K562 (cell line): ENCODE results near the gene MLST8. TPM values are rescaled to one million over a fixed set of nuclear protein-coding genes. Genes with fewer than 3 reads are reported as not detected.

Experiments
- ATAC-seq: fragments of 200-7000 bp; cut with Tn5 transposase; 3 replicates; pipeline ENCODE4 v1.9.1; 2020; ENCODE audit warnings: moderate library complexity
- BruUV-seq: library from RNA; stranded (reverse); fragments of 400-500 nt; replicated peaks from 2 replicates; lab custom pipeline; 2021; lab: Mats Ljungman, UMichigan
- CTCF ChIA-PET: fragments of 300-600 bp; formaldehyde crosslinking; extraction: SDS; loops from one replicate; lab custom pipeline; 2021; ENCODE audit warnings: low intra/inter-chr PET ratio; lab: Yijun Ruan, JAX
- POLR2A ChIA-PET: fragments of 300-600, 350-650 bp; sonication (Branson Sonifier 250); formaldehyde crosslinking; extraction: SDS; loops from one replicate; lab custom pipeline; 2021; ENCODE audit warnings: antibody characterized with exemption, inconsistent platforms; lab: Yijun Ruan, JAX
- DNase-seq, 4 experiments: peaks; one replicate each; pipeline versions ENCODE4 v3.0.0 to v3.0.0-alpha.2; 2011 to 2018; ENCODE audit warnings: low spot score in 3 of 4, mixed read lengths in 3 of 4; ENCODE audit errors: extremely low read depth in 1 of 4
- FAIRE-seq: peaks from 2 replicates; lab custom pipeline; 2011; peaks lifted over from hg19 to GRCh38; lab: Jason Lieb, UNC
- H2AFZ ChIP-seq: 2 replicates; pipeline ENCODE4 v1.6.0; 2011; ENCODE audit warnings: low read depth, low read length, control low read depth, inconsistent platforms
- H3K27ac ChIP-seq: fragments of 200-600 bp; 3 replicates; pipeline ENCODE4 v1.8.0; 2011; ENCODE audit warnings: low read depth, mild to moderate bottlenecking, control low read depth, inconsistent platforms, low read length, moderate library complexity, mixed read lengths; ENCODE audit errors: extremely low read depth
- H3K27me3 ChIP-seq, 2 experiments: fragments of 300-600 bp in 1 of 2; 2 replicates in 1 of 2; 3 replicates in 1 of 2; pipeline versions ENCODE4 v1.6.0 to v1.8.0; 2011; ENCODE audit warnings: inconsistent platforms in 2 of 2, low read length in 2 of 2, mild to moderate bottlenecking in 1 of 2, mixed read lengths in 1 of 2, moderate library complexity in 1 of 2; ENCODE audit not compliant: control insufficient read depth in 2 of 2, insufficient read depth in 2 of 2
- H3K36me3 ChIP-seq: fragments of 300-600 bp; 3 replicates; pipeline ENCODE4 v1.8.0; 2011; ENCODE audit warnings: mild to moderate bottlenecking, low read length, inconsistent platforms; ENCODE audit not compliant: control insufficient read depth, insufficient read depth
- H3K4me1 ChIP-seq, 2 experiments: fragments of 200-600 bp in 1 of 2; replicated peaks in 1 of 2; 2 replicates in 1 of 2; 3 replicates in 1 of 2; pipeline versions ENCODE4 v1.5.1 to v1.8.0; 2011; ENCODE audit warnings: inconsistent platforms in 2 of 2, low read length in 2 of 2, mild to moderate bottlenecking in 1 of 2, mixed read lengths in 1 of 2, moderate library complexity in 1 of 2; ENCODE audit not compliant: control insufficient read depth in 2 of 2, insufficient read depth in 2 of 2
- H3K4me2 ChIP-seq: 2 replicates; pipeline ENCODE4 v1.6.1; 2011; ENCODE audit warnings: low read length, control low read depth, inconsistent platforms, mixed read lengths; ENCODE audit not compliant: insufficient read depth
- H3K4me3 ChIP-seq: fragments of 200-600 bp; sonication (generic), shearing (Covaris generic); 2 replicates; pipeline ENCODE4 v1.5.1; 2016; ENCODE audit warnings: control low read depth, inconsistent platforms
- H3K79me2 ChIP-seq: fragments of 200-600 bp; 3 replicates; pipeline ENCODE4 v1.8.0; 2011; ENCODE audit warnings: low read length, inconsistent platforms; ENCODE audit not compliant: control insufficient read depth, insufficient read depth
- H3K9ac ChIP-seq, 2 experiments: 2 replicates each; pipeline versions ENCODE4 v1.6.0 to v1.6.1; 2011; ENCODE audit warnings: low read depth in 2 of 2, low read length in 2 of 2, control low read depth in 1 of 2, inconsistent platforms in 1 of 2, mild to moderate bottlenecking in 1 of 2, mixed read lengths in 1 of 2; ENCODE audit not compliant: insufficient read depth in 1 of 2
- H3K9me1 ChIP-seq: one replicate; pipeline ENCODE4 v1.6.0; 2011; ENCODE audit warnings: inconsistent platforms, mild to moderate bottlenecking, low read length, moderate library complexity; ENCODE audit not compliant: control insufficient read depth, insufficient read depth
- H3K9me3 ChIP-seq: replicated peaks from 2 replicates; pipeline ENCODE4 v1.5.1; 2011; ENCODE audit warnings: low read depth, low read length, inconsistent platforms; ENCODE audit not compliant: control insufficient read depth, insufficient read depth
- H4K20me1 ChIP-seq: replicated peaks from 2 replicates; pipeline ENCODE4 v1.6.1; 2011; ENCODE audit warnings: low read length, inconsistent platforms, mixed read lengths; ENCODE audit not compliant: control insufficient read depth, insufficient read depth
- CSDE1 ChIP-seq, 2 experiments: fragments of 450-650 bp; IDR thresholded peaks; 2 replicates each; pipeline ENCODE4 v1.6.1; 2016; ENCODE audit warnings: mild to moderate bottlenecking in 1 of 2
- FOXA1 ChIP-seq: fragments of 450-650 bp; IDR thresholded peaks from 2 replicates; pipeline ENCODE4 v1.6.1; 2016; ENCODE audit warnings: mild to moderate bottlenecking, borderline replicate concordance
- MEF2D ChIP-seq: conservative IDR thresholded peaks from 2 replicates; pipeline ENCODE4 v1.6.1; 2016; ENCODE audit warnings: low read depth, missing genetic modification characterization, missing compliant biosample characterization
- NCOR1 ChIP-seq: fragments of 450-650 bp; IDR thresholded peaks from 2 replicates; pipeline ENCODE4 v1.6.1; 2016; ENCODE audit warnings: mild to moderate bottlenecking, moderate library complexity
- SMARCB1 ChIP-seq: IDR thresholded peaks from 2 replicates; pipeline ENCODE4 v1.6.1; 2011; ENCODE audit warnings: improper control_type of control experiment, low read depth; ENCODE audit not compliant: insufficient read length
- U2AF1 ChIP-seq: fragments of 200-400 bp; formaldehyde crosslinking; optimal IDR thresholded peaks from 2 replicates; pipeline ENCODE3; 2017; ENCODE audit warnings: mild to moderate bottlenecking, low read depth, low read length, moderate library complexity
- ZBTB7A ChIP-seq: IDR thresholded peaks from 2 replicates; pipeline ENCODE4 v1.6.1; 2011; ENCODE audit warnings: low read depth, mild to moderate bottlenecking, low read length, moderate library complexity, borderline replicate concordance; ENCODE audit not compliant: control insufficient read depth
- ZNF239 ChIP-seq: fragments of 250-450 bp; sonication (Bioruptor Pico); IDR thresholded peaks from 2 replicates; pipeline ENCODE4 v1.4.0; 2020; ENCODE audit warnings: mild to moderate bottlenecking
- ZNF431 ChIP-seq: sonication (generic); formaldehyde crosslinking; IDR thresholded peaks from 2 replicates; pipeline ENCODE4 v1.8.0; 2022; ENCODE audit warnings: mild to moderate bottlenecking, missing genetic modification reagents
- ZNF445 ChIP-seq: fragments of 250-450 bp; sonication (Bioruptor Pico); IDR thresholded peaks from 2 replicates; pipeline ENCODE4 v1.4.0; 2020; ENCODE audit warnings: low read depth, mild to moderate bottlenecking, moderate library complexity
- WGBS: fragments of 100-300 bp; shearing (Covaris generic); methylation state at CpG from one replicate; pipeline ENCODE4 v1.1.6; 2016; ENCODE audit warnings: low coverage, mixed read lengths; ENCODE audit not compliant: insufficient coverage; ENCODE audit errors: missing lambda C conversion rate; 5-methylcytosine and 5-hydroxymethylcytosine counted together
- in situ Hi-C: fragments of 300-500 bp; cut with MboI; formaldehyde crosslinking; loops from 4 replicates; pipeline ENCODE4 v1.15.0; 2018; ENCODE audit warnings: inconsistent platforms, mixed read lengths
- intact Hi-C: fragments of 100-400 bp; cut with micrococcal nuclease; formaldehyde crosslinking; loops from 2 replicates; pipeline ENCODE4 v1.14.2; 2022
- polyA plus RNA-seq, 8 experiments: library from polyadenylated mRNA; depleted of rRNA in 4 of 8; stranded (reverse) in 5 of 8; unstranded in 3 of 8; fragments of >200 nt; fragmentation: Nextera tagmentation in 2 of 8; fragmentation: Illumina TruSeq in 1 of 8; extraction: Ambion mirVana in 2 of 8; extraction: Trizol in 1 of 8; gene quantifications; 2 replicates each; pipeline versions ENCODE4 v1.2.1 to v1.2.3, GENCODE V29; 2011 to 2014; ENCODE audit warnings: inconsistent platforms in 1 of 8, missing spikeins in 1 of 8
- total RNA-seq, 7 experiments: library from RNA; depleted of rRNA in 6 of 7; stranded (reverse); fragments of >200 nt in 6 of 7; fragmentation: Illumina TruSeq in 2 of 7; extraction: Trizol in 2 of 7; gene quantifications; 2 replicates each; pipeline versions ENCODE4 v1.2.1 to v1.2.3, GENCODE V29; 2011 to 2021; ENCODE audit warnings: low replicate concordance in 1 of 7
- TF ChIP-seq, protein P1 (sequence below): sonication (generic); formaldehyde crosslinking; IDR thresholded peaks from 2 replicates; pipeline ENCODE4 v1.8.0; 2023; ENCODE audit warnings: missing genetic modification reagents, mild to moderate bottlenecking, borderline replicate concordance
- TF ChIP-seq, protein P2 (sequence below): fragments of 250-450 bp; sonication (Bioruptor Pico); IDR thresholded peaks from 2 replicates; pipeline ENCODE4 v1.4.0; 2020

The MLST8 gene
- total and polyA plus RNA-seq, 9 of the 15 experiments (the other 6 are each of a cell fraction or from before 2014, with no cell fraction given), result 1.5 to 116 (median 43.3) TPM

DNA sequence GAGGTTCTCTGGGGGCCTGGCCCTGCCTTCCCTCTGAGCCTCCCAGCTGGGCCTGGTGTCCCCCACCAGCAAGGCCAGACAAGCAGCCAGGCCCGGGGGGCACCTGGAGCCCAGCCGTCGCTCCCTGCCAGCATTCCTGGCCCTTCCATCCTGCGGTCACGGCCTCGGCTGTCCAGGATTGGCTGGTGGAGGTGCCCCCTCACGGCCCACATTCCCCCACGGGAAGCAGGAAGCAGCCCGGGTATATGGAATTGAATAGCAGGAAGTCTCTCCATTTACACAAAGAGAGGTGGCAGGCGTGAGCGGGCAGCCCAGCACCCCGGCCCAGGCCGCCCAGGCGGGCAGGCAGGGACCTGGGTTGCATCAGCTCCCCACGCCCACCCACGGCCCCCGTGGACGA is 35.2 kb upstream of the MLST8 start:
- no peaks in the 10 kb centered on the region for H3K27me3 ChIP-seq
- intact Hi-C loops, result no loop called here
- DNase-seq, result no peak
- H3K36me3 ChIP-seq, result peaks cover 80% of the 10 kb centered on the region
- in situ Hi-C loops, result no loop called here
- ChIA-PET POLR2A (interaction anchor here (0.7 to 4.8 kb wide), 2 partner anchors 15 to 26 kb away, joined by 3 to 46 read pairs; partner anchors contain the start of gene TRAF7), CTCF (no interaction called here)
- BruUV-seq, result no TSS peak
- H3K4me1 ChIP-seq, result peaks cover 0 to 44% of the 10 kb centered on the region in 2 experiments; a peak in 2 of 5 replicates
- H2AFZ ChIP-seq, result no peak overlapping the region
- H4K20me1 ChIP-seq, result no peaks in the 10 kb centered on the region
- WGBS, result 95% methylated on average over 8 of the region's 18 CpGs
- no peak overlapping the region for H3K4me2 ChIP-seq
- H3K9me1 ChIP-seq, result no peaks in the 10 kb centered on the region
- H3K4me3 ChIP-seq, result no peak overlapping the region
- peaks cover 9% of the 10 kb centered on the region; the same call in 2 of the 3 replicates for H3K79me2 ChIP-seq
- H3K27ac ChIP-seq, result no peak overlapping the region
- FAIRE-seq, result no peak
- ATAC-seq, result no peak
- peak overlapping the region in 1 of 2 experiments; percentile 64; a peak in 1 of 4 replicates for H3K9ac ChIP-seq
- H3K9me3 ChIP-seq, result no peaks in the 10 kb centered on the region
- TF ChIP-seq, protein P1, sequence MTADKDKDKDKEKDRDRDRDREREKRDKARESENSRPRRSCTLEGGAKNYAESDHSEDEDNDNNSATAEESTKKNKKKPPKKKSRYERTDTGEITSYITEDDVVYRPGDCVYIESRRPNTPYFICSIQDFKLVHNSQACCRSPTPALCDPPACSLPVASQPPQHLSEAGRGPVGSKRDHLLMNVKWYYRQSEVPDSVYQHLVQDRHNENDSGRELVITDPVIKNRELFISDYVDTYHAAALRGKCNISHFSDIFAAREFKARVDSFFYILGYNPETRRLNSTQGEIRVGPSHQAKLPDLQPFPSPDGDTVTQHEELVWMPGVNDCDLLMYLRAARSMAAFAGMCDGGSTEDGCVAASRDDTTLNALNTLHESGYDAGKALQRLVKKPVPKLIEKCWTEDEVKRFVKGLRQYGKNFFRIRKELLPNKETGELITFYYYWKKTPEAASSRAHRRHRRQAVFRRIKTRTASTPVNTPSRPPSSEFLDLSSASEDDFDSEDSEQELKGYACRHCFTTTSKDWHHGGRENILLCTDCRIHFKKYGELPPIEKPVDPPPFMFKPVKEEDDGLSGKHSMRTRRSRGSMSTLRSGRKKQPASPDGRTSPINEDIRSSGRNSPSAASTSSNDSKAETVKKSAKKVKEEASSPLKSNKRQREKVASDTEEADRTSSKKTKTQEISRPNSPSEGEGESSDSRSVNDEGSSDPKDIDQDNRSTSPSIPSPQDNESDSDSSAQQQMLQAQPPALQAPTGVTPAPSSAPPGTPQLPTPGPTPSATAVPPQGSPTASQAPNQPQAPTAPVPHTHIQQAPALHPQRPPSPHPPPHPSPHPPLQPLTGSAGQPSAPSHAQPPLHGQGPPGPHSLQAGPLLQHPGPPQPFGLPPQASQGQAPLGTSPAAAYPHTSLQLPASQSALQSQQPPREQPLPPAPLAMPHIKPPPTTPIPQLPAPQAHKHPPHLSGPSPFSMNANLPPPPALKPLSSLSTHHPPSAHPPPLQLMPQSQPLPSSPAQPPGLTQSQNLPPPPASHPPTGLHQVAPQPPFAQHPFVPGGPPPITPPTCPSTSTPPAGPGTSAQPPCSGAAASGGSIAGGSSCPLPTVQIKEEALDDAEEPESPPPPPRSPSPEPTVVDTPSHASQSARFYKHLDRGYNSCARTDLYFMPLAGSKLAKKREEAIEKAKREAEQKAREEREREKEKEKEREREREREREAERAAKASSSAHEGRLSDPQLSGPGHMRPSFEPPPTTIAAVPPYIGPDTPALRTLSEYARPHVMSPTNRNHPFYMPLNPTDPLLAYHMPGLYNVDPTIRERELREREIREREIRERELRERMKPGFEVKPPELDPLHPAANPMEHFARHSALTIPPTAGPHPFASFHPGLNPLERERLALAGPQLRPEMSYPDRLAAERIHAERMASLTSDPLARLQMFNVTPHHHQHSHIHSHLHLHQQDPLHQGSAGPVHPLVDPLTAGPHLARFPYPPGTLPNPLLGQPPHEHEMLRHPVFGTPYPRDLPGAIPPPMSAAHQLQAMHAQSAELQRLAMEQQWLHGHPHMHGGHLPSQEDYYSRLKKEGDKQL (CRISPR knock-in tag), result no peak
- no peak for TF ChIP-seq SMARCB1
- TF ChIP-seq U2AF1, result no peak
- TF ChIP-seq ZNF431 (CRISPR knock-in tag), result no peak
- TF ChIP-seq ZBTB7A, result no peak
- TF ChIP-seq ZNF445 (CRISPR knock-in tag), result no peak
- TF ChIP-seq FOXA1, result no peak
- TF ChIP-seq CSDE1 (IDR thresholded peaks at IDR 0.05), result no peak
- TF ChIP-seq NCOR1, result no peak
- TF ChIP-seq ZNF239, result no peak
- TF ChIP-seq, protein P2, sequence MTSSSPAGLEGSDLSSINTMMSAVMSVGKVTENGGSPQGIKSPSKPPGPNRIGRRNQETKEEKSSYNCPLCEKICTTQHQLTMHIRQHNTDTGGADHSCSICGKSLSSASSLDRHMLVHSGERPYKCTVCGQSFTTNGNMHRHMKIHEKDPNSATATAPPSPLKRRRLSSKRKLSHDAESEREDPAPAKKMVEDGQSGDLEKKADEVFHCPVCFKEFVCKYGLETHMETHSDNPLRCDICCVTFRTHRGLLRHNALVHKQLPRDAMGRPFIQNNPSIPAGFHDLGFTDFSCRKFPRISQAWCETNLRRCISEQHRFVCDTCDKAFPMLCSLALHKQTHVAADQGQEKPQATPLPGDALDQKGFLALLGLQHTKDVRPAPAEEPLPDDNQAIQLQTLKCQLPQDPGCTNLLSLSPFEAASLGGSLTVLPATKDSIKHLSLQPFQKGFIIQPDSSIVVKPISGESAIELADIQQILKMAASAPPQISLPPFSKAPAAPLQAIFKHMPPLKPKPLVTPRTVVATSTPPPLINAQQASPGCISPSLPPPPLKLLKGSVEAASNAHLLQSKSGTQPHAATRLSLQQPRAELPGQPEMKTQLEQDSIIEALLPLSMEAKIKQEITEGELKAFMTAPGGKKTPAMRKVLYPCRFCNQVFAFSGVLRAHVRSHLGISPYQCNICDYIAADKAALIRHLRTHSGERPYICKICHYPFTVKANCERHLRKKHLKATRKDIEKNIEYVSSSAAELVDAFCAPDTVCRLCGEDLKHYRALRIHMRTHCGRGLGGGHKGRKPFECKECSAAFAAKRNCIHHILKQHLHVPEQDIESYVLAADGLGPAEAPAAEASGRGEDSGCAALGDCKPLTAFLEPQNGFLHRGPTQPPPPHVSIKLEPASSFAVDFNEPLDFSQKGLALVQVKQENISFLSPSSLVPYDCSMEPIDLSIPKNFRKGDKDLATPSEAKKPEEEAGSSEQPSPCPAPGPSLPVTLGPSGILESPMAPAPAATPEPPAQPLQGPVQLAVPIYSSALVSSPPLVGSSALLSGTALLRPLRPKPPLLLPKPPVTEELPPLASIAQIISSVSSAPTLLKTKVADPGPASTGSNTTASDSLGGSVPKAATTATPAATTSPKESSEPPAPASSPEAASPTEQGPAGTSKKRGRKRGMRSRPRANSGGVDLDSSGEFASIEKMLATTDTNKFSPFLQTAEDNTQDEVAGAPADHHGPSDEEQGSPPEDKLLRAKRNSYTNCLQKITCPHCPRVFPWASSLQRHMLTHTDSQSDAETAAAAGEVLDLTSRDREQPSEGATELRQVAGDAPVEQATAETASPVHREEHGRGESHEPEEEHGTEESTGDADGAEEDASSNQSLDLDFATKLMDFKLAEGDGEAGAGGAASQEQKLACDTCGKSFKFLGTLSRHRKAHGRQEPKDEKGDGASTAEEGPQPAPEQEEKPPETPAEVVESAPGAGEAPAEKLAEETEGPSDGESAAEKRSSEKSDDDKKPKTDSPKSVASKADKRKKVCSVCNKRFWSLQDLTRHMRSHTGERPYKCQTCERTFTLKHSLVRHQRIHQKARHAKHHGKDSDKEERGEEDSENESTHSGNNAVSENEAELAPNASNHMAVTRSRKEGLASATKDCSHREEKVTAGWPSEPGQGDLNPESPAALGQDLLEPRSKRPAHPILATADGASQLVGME (CRISPR knock-in tag), result no peak
- TF ChIP-seq MEF2D (tag), result no peak
